Esophagus squamous epithelium (tissue), 4 donors: Measurements from ENCODE around the gene B9D2.

ENCODE experiments used
- POLR2A ChIP-seq, 4 donors: fragments of 450-650 bp; IDR thresholded peaks; one replicate each; pipeline ENCODE4 v1.6.1; 2017; ENCODE audit warnings: antibody characterized with exemption in 4 of 4, mild to moderate bottlenecking in 4 of 4, moderate library complexity in 3 of 4
- TF ChIP-seq, protein P1 (sequence below), 6 experiments: fragments of 450-650 bp in 4 of 6; fragments of 200-600 bp in 2 of 6; sonication (generic) in 2 of 6; IDR thresholded peaks; one replicate each; pipeline ENCODE4 v1.5.1; 2016 to 2019; ENCODE audit warnings: antibody characterized with exemption in 6 of 6, mild to moderate bottlenecking in 4 of 6, moderate library complexity in 4 of 6

- TF ChIP-seq, protein P1, sequence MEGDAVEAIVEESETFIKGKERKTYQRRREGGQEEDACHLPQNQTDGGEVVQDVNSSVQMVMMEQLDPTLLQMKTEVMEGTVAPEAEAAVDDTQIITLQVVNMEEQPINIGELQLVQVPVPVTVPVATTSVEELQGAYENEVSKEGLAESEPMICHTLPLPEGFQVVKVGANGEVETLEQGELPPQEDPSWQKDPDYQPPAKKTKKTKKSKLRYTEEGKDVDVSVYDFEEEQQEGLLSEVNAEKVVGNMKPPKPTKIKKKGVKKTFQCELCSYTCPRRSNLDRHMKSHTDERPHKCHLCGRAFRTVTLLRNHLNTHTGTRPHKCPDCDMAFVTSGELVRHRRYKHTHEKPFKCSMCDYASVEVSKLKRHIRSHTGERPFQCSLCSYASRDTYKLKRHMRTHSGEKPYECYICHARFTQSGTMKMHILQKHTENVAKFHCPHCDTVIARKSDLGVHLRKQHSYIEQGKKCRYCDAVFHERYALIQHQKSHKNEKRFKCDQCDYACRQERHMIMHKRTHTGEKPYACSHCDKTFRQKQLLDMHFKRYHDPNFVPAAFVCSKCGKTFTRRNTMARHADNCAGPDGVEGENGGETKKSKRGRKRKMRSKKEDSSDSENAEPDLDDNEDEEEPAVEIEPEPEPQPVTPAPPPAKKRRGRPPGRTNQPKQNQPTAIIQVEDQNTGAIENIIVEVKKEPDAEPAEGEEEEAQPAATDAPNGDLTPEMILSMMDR (IDR thresholded peaks at IDR 0.05): no peak
- peak in 2 of 4 donors; percentile 24 to 55 for TF ChIP-seq POLR2A (IDR thresholded peaks at IDR 0.05)
Observed at GRCh38 chr19:41351339-41352245, 12.4 kb downstream of the B9D2 start.
